ENCODE measurements around the gene PDK4.
"Not testable (repeated sequence)": the region's sequence is repeated elsewhere in the genome, so short reads cannot be mapped to it uniquely, and the experiment has no call there.

PDK4 gene

DNA sequence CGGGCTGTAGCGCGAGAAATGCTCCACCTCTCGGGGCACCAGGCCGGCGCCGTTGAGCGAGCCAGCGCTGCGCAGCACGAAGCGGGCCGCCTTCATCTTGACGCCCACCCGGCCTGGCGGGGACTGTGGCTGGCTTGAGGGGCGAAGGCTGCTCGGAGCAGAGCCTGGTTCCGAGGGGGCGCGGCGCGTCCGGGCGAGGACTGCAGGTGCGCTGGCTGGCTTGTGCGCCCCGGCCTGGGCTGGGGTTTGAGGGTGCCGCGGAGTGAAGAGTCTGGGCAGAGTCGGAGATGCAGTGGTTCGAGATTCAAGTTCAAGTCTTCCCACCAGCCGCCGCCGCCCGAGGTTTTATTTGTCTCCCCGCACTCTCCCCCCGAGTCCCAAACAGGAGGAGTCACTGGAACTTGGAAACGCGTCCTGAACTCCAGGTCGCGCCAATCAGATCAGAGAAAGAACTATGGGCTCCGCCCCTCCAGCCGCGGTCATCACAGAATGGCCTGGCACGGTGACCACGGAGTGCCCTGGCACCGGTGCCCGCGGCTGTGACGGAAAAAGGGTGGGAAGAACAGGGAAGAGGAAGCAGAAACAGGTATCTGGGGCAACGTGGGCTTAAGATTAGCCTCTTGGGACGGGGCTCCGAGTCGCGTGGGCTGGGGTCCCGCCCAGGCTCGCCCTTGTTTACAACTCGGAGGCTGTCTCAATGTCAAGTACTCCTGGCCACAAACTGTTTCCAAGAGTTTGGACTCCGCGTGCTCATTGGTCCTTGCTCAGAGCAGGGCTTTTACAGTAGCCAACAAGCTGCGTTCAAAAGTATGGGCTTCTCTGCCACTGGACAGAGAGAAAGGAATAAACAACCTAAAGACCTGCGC lies at the start of gene PDK4:
Gene PDK4, minus strand, starts transcription at position 319 of the 866 bp plus-strand sequence. Its CDS starts 223 bp downstream, at position 96.
- DNase-seq = no peak

DNA sequence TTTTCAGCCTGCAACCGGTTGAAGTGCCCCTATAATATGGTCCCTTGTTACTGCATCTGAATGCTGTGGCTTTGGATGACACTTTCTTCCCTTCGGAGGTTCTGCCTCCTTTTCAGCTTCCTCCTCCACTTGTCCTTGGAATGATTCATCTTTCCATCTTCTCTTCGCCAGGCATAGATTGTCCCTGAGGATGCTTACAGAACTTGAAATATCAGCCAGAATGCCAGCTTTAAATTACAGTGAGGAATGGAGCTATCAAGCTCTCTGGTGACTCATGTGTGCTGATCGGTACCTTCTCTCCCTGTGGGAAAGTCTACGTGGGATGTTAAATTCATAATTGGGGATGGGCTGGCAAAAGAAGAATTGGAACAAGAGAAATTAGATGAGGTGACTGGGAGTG lies 45.9 kb upstream of the PDK4 start:
- no peak for DNase-seq

DNA sequence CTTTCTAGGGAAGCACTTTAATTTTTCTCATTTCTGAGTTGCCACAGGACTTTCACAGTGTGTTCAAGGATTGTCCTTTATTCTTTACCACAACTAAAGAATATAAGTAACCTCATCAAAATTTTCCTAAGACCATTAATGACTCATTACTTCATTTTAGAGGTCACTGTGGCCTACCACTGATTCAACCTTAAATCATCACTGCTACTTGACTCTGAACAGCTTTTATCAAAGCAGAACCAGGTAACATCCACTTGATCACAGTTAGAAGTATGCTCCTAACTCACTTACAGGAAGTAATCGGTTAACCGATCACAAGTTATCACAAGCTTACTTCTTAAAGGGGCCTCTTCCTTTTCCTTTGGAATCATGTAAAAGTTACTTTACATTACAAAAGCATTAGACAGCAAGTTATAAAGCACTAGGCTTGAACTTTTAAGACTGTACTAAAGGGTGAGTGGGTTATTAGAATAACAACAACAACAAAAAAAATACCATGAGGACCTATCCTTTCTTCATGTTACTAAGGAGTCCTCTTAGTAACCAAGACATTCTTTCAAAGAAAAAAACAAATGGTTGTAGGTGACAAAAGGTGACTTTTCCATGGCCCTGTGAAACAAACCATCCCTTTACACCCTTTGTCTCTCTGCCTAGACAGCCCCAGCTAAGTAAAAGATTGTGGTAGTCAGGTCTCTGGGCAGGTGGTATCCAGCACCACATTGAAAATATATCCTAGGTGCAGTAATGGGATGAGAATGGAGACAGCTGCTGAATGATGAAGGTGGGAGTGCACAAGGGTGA lies 40.0 kb upstream of the PDK4 start:
- no peak for DNase-seq

DNA sequence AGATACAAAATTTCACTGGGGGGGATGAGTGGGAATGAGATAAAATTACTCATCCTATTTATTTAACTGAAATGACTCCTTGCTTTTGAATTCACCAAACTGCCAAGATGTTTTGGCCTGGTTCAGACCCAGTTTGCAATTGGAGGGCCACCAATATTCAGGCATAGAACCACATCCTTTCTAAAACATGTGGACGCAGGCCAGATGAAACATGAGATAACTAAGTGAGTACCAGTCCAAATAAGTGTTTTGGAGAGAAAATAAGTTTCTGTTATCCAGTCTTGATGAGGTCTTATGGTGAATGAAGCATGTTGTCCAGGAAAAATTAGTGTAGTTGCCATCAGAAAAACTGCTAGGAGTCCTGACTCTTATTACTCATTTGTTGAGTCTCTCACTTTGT lies 36.3 kb upstream of the PDK4 start:
- DNase-seq = no peak

DNA sequence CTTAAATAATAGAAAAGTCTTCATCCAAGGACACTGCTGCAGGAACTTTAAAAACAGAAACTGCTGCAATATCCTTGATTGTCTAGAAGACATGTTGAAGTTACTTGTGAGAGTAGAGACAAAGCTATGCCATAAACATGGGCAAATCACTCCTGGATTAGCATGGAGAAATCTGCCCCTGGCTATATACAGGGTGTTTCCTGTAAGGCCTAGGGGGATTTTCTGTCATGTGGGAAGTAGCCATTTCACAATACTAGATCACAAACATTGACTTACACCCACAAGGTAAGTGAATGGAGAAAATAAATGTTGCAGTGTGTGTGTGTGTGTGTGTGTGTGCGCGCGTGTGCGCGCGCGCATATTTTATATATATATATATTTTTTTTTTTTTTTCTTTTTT lies 35.2 kb upstream of the PDK4 start:
- DNase-seq = no peak

DNA sequence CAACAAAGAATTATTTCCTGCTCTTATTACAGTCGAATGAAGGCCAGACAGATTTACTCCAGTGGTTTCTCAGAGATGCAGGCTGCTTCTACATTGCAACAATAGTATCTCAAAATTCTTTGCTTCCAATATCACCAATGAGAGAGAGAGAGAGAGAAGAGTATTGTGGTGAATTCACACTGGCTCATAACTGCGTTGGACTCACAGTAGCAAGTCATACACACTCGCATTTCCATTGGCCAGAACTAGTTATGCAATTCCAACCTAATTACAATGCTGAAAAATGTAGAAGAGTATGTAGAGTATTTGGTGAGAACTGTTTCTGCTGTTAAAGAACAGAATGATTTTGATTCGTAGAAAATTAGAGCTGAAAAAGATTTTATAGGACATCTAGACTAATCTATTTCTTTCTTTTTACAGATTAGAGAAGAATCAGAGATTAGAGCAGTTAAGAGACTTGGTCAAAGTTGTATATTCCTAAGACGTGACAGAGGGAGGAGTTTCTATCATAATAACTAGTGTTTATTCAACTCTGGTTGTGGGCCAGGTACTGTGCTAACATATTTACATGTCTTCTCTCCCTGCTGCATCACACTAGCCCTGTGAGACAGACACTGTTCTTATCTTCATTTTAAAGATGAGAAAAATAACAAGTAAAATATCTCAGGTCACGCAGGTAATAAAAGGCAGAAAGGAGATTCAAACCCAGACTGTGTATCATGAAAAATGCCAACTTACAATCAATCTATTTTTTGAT lies 34.6 kb upstream of the PDK4 start:
- no peak for DNase-seq

DNA sequence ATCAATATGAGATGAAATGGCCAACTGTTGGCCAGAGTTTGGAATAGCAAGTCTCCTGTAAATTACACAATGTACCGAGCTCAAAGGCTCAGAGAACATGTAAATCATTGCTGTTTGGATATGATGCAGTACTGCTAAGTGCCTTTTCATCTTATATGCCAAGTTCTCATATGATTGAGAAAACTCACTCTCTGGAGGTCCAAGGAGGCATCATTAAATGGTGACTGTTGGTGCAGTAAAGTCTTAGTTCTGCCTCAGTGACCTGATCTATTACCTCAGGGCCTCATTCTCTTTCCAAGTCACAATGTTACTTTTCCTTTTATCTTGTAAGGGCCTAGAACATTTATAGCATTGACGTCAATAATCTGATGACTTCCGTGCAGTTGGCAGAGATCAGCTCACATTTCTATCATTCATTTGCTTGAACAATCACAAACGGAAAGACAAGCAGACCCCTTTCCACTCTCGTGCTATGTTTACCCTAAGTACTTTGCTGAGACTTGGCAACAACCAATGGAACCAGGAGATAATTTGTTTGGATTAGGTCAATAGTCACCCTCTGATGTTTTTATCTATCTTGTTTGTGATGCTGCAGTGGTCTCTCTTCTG lies 32.6 kb upstream of the PDK4 start:
- no peak for DNase-seq

DNA sequence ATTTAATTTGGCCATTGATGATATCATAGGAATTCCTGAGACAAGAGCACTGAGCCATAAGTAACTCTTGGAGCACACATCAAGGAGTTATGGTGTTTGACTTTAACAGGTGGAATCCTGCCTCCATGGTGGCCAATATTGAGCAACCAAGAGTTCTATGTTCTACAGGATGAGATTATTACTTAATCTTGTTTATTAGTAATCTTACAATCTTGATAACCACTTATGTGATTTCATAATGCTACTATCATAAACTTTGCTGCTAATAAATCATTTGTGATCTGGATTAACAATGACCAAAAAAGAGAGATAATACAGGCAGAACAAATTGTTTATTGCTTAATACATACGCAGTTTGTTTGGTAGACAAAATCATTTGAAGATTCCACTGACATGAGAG lies 27.5 kb upstream of the PDK4 start:
- no peak for DNase-seq

DNA sequence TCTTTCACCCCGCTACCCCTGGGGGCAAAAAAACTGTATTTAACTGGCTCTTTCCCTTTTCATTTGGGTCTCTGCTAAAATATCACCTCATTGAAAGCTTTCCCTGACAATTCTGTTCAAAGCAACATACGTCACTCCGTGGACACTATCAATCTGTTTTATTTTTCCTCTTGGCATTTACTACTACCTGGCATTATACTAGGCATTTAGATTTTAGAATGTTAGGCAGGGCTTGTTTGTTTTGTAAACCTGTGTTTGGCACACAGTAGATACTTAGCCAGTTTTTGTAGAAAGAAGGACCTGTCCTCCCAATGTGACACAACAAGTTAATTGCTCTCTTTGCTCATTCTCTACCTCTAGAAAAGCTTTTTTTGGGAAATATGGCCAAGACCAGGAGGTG lies 26.5 kb upstream of the PDK4 start:
- no peak for DNase-seq

DNA sequence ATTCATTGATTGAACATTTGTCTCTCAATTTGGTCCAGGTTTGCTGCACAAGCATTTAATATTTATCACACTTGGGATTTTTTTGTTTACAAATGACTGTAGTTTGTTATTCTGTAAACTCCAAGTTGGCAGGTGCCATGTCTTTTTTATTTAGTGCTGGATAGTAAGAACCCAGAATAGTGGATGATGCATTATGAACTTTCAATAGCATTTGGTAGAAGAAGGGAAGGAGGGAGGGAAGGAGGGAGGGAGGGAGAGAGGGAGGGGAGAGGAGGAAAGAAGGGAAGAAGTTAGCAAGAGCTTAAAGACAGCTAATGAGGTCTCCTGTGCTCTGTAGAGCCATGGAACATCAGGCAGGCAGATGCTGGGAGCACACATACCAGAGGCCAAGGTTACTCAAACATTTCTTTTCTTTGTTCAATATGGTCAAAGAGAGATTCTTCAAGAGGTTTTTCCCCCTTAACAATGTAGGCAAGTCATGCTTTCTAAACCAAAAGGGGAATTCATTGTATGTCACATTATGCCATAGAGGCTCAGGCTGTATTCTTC lies 25.8 kb upstream of the PDK4 start:
- no peak for DNase-seq

DNA sequence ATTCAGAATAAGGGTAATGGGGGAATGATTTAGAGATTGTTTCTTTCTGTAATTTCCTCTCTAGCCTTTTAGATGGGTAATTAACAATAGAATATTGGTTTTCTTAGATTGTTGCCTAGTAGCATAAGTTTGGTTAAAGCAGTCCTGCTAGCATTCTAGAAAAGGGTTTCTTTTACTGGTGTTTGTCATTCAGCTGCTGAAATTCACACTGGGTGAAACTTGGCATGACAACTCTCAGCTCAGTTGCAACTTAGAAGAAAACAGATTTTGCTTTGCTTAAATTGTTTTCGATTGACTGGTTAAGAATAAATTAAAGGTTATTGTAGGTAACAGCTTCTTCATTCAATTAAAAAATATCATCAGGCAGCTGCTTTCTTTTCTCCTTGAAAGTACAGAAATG lies 25.1 kb upstream of the PDK4 start:
- no peak for DNase-seq

DNA sequence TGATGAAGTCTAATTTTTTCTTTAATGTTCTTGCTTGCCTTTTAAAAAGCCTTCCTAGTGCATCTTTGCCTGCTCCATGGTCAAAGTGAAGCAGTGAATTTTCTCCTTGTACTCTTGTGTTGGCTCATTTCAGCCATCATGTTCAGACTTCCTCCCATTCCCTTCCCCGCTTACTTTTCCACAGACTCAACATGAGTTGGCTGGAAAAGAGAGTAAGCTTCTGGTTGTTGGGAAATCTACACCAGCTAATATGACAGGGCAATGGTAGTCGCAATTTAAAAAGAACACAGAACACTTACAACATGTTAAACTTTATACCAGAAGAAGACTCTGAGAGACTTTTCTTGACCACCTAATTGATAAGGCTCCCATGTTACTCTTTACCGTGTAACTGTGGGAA lies 24.3 kb upstream of the PDK4 start:
- no peak for DNase-seq

DNA sequence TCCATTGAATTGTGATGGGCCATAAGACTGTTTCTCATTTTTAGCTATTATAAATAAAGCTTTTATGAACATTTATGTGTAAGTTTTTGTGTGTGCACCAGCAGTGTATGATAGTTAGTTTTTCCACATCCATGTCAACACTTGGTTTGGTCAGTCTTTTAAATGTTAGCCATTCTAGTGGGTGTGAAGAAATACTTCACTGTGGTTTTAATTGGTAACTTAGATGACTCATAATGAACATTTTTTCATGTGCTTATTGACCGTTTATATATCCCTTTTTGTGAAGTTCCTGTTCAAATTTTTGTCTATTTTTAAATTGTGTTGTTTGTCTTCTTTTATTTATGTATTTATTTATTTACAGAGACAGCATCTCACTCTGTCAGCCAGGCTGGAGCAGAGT lies 23.6 kb upstream of the PDK4 start:
- no peak for DNase-seq

DNA sequence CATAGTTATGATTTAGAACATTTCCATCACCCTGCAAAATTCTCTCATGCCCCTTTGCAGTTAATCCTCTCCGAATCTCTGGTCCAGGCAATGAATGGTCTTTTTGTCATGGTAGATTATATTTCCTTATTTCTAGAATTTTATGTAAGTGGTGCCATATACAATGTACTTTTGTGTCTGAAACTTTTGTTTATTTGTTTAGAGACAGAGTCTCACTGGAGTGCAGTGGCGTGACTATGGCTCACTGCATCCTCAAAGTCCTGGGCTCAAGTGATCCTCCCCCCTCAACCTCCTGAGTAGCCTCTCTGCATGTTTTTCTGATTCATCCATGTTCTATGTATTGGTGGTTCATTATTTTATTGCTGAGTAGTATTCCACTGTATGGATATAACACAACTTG lies 23.2 kb upstream of the PDK4 start:
- DNase-seq = no peak

DNA sequence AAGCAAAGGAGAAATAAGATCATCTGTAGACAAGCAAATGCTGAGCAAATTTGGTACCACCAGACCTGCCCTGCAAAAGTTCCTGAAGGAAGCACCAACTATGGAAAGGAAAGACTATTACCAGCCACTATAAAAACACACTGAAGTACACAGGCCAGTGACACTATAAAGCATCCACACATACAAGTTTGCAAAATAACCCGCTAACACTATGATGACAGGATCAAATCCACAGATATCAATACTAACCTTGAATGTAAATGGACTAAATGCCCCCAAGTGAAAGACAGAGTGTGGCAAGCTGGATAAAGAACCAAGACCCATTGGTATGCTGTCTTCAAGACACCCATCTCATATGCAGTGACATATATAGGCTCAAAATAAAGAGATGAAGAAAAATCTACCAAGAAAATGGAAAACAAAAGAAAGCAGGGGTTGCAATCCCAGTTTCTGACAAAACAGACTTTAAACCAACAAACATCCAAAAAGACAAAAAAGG lies 18.2 kb upstream of the PDK4 start:
- no peak for DNase-seq

DNA sequence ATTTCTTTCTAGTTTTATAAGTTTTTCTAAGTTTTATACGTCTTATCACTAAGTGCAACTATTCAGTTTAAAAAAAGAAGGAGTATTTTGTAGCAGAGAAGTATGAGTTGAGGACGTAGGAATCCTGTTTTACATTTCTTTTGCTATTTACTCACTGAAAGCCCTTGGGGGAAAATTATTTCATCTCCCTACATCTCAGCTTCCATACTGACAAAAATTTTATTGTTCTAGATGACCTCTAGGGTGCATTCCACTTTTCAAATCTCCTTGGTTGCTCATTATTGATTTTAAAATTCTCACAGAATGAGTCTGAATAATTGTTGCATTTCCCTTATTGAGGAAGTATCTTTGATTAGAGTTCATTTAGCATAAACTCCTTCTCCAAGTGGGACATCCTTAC lies 14.9 kb upstream of the PDK4 start:
- DNase-seq = no peak

DNA sequence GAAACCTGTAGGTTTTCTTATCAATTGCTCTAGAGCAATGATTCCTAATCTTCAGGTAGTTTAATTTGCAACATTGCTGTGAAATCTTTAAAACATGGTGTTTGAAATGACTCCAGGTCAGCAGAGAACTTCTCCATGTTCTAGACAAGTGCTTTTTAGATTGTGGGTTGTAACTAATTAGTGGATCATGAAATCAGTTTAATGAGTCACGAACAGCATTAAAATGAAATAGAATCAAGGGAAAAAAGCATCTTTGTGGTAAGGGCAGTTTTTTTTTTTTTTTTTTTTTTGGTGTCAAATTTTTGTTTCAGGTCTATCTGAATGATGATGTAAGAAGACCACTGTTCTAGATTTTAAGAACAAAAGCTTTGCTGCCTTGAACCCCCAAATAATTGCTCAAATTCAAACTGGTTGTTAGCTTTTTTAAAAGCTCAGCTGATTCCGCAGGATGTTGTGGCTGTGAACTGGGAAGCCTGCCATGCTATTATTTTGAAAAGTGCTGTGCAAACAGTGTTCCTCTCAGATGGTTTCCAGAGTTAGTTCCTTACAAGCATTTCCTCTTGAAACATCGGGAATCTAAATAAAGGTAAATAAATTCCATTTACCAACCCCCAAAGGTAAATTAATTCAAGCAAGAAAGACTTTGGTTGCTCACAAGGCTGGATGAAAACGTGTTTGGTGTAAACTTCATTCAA lies 13.1 kb upstream of the PDK4 start:
- DNase-seq = no peak

DNA sequence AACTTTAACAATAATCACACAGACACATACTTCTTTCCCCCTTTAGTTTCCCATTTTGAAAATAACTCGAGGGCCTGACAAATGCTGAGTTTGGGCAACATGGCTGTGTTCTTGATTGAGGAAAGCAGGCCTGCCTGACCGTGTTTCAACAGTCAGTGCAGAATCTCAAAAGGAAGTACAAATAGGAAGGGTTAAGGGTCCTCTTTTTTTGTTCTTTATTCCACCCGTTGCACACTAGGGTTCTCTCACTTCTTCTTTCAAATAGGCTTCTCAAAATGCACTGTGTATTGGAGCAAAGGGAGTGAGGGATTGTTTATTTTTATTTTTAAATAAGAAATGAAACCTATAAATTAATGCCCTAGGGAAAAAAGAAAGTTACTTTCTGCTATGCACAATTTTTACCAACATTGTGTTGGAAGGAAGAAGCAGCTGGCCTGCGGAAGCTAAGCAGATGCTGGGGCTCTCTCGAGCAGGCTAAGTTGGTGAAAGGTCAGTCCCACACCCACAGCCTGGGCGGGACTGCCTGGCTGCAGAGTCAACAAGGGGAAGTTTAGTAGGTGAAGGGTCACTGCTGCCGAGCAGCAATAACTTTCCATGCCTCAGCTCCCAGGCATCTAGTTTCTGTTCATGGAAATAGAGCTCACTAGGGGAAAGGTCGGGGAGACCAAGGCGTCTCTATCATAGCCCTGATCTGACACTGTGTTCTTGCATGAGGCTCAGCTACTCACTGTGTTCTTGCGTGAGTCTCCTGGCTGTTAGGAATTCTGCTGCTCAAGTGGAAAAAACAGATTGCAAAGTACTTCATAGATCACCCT lies 12.2 kb upstream of the PDK4 start:
- no peak for DNase-seq

DNA sequence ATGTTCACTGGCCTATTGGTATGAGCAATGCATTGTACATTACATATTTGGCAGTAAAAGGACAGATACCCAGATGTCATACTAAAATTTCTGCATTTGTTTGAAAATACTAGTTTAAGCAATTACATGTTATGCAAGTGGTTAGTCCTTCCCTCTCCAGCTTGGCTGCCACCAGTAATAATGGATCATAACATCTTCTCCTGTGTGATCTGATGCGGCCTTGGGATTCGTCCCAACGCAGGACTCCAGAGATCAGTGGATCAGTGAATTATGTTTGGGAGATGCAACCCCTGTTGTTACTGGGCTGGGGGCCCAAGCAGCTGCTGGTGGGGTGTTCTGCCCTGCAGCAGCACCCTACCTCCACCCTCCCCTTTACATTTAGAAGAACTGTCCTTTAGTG lies 11.2 kb upstream of the PDK4 start:
- no peak for DNase-seq

DNA sequence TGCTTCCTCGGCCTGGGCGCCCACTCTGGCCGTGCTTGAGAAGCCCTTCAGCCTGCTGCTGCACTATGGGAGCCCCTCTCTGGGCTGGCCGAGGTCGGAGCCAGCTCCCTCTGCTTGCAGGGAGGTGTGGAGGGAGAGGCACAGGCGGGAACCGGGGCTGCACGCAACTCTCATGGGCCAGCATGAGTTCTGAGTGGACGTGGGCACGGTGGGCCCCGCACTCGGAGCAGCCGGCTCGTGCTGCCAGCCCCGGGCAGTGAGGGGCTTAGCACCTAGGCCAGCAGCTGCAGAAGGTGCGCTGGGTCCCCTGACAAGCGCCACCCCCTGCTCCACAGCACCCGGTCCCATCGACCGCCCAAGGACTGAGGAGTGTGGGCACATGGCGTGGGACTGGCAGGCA lies 9.0 kb upstream of the PDK4 start:
- DNase-seq = no peak

DNA sequence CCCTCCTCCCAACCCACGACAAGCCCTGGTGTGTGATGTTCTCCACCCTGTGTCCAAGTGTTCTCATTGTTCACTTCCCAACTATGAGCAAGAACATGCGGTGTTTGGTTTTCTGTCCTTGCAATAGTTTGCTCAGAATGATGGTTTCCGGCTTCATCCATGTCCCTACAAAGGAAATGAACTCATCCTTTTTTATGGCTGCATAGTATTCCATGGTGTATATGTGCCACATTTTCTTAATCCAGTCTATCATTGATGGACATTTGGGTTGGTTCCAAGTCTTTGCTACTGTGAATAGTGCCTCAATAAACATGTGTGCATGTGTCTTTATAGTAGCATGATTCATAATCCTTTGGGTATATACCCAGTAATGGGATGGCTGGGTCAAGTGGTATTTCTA lies 8.5 kb upstream of the PDK4 start:
- not testable (repeated sequence) for DNase-seq
